Breast epithelium (tissue), 4 donors: ENCODE results near the gene CRYGN. TPM values are rescaled to one million over a fixed set of nuclear protein-coding genes. Genes with fewer than 3 reads are reported as not detected.
A peak's percentile ranks its signal among the peaks of the same experiment; 100 is the strongest.

Experiments used
- DNase-seq, 2 donors: peaks; one replicate each; pipeline ENCODE4 v3.0.0-alpha.2; 2019; ENCODE audit warnings: low spot score in 2 of 2
- H3K27ac ChIP-seq, 2 donors: fragments of 200-600 bp; sonication (generic) in 1 of 2; one replicate each; pipeline ENCODE4 v1.5.1; 2016 to 2019; ENCODE audit warnings: mild to moderate bottlenecking in 1 of 2
- H3K27me3 ChIP-seq, 2 donors: fragments of 200-600 bp; sonication (generic) in 1 of 2; one replicate each; pipeline versions ENCODE4 v1.5.1 to v1.6.0; 2017 to 2019; ENCODE audit warnings: control low read depth in 1 of 2, mild to moderate bottlenecking in 1 of 2
- H3K36me3 ChIP-seq: fragments of 200-600 bp; one replicate; pipeline ENCODE4 v1.5.1; 2019
- H3K4me1 ChIP-seq, 2 donors: fragments of 200-600 bp; sonication (generic); one replicate each; pipeline ENCODE4 v1.5.1; 2016 to 2019; ENCODE audit warnings: control low read depth in 1 of 2
- H3K4me3 ChIP-seq, 3 donors: fragments of 200-600 bp; sonication (generic); 1 replicate in 2 of 3; 2 replicates in 1 of 3; pipeline ENCODE4 v1.5.1; 2016 to 2019; ENCODE audit warnings: mild to moderate bottlenecking in 3 of 3, moderate library complexity in 2 of 3
- H3K9me3 ChIP-seq, 2 donors: fragments of 200-600 bp; sonication (generic) in 1 of 2; one replicate each; pipeline ENCODE4 v1.5.1; 2016 to 2019; ENCODE audit warnings: control low read depth in 1 of 2
- POLR2A ChIP-seq: fragments of 450-650 bp; IDR thresholded peaks from one replicate; pipeline ENCODE4 v1.6.1; 2016; ENCODE audit warnings: antibody characterized with exemption, mild to moderate bottlenecking, moderate library complexity
- POLR2AphosphoS5 ChIP-seq, 3 donors: sonication (generic); formaldehyde crosslinking; IDR thresholded peaks; one replicate each; pipeline ENCODE4 v1.6.1; 2017; ENCODE audit warnings: antibody characterized with exemption in 3 of 3
- intact Hi-C: fragments of 100-400 bp; cut with DNase I; formaldehyde crosslinking; loops from one replicate; pipeline ENCODE4 v1.15.1; 2023; ENCODE audit warnings: low total_unique reads
- total RNA-seq, 3 donors: library from RNA; depleted of rRNA; stranded (reverse); fragments of >200 nt; gene quantifications; one replicate each; pipeline ENCODE4 v1.1.0, GENCODE V29; 2016
- TF ChIP-seq, protein P1 (sequence below), 3 donors: fragments of 450-650 bp; IDR thresholded peaks; one replicate each; pipeline ENCODE4 v1.5.1; 2016 to 2017; ENCODE audit warnings: antibody characterized with exemption in 3 of 3, mild to moderate bottlenecking in 3 of 3, moderate library complexity in 3 of 3

Gene CRYGN
- total RNA-seq, 3 donors from 2014 or later, result 0.98 to 1.3 TPM; not detected in 1

GRCh38 chr7:151402029-151402835 is 37.7 kb downstream of the CRYGN start:
- TF ChIP-seq POLR2AphosphoS5 (IDR thresholded peaks at IDR 0.05) (no peak), POLR2A (no peak)
- TF ChIP-seq, protein P1, sequence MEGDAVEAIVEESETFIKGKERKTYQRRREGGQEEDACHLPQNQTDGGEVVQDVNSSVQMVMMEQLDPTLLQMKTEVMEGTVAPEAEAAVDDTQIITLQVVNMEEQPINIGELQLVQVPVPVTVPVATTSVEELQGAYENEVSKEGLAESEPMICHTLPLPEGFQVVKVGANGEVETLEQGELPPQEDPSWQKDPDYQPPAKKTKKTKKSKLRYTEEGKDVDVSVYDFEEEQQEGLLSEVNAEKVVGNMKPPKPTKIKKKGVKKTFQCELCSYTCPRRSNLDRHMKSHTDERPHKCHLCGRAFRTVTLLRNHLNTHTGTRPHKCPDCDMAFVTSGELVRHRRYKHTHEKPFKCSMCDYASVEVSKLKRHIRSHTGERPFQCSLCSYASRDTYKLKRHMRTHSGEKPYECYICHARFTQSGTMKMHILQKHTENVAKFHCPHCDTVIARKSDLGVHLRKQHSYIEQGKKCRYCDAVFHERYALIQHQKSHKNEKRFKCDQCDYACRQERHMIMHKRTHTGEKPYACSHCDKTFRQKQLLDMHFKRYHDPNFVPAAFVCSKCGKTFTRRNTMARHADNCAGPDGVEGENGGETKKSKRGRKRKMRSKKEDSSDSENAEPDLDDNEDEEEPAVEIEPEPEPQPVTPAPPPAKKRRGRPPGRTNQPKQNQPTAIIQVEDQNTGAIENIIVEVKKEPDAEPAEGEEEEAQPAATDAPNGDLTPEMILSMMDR (IDR thresholded peaks at IDR 0.05), result no peak
- Histone ChIP-seq H3K27me3 (no peaks in the 10 kb centered on the region), H3K4me1 (peaks cover 0 to 7% of the 10 kb centered on the region in 2 donors), H3K4me3 (no peak overlapping the region), H3K9me3 (no peaks in the 10 kb centered on the region), H3K27ac (no peak overlapping the region), H3K36me3 (no peaks in the 10 kb centered on the region)
- DNase-seq, result no peak
- intact Hi-C loops, result no loop called here

DNA sequence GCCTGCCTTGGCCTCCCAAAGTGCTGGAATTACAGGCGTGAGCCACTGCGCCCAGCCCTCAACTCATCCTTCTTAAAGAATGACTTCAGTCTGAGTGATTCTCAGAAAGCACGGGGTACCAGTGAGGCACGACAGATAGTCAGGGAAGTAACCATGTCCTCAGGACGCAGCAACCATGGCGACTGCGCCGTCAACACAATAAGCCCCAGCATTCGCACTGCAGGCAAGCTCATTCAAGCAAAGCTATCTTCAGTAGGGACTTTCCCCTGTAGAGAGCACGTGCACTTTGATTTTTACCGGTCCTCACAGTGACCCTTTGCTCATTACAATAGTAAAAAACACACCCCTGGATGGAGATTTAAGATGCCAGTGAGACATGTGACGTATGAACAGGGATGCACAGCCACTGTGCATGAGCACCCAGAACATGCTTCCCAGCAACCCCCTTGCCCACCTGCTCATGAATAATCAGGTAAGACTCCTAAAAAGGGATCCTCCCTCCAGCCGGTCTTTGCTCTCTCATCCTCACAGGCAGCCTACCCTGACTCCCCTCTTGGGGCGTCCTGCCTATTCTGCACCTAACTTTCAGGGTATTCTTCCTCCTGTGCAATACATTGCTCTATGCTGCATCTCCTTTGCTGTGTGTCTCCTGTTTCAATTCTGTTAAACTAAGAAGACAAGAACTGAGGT is 39.2 kb downstream of the CRYGN start:
- H3K4me1 ChIP-seq, result peaks cover 0 to 7% of the 10 kb centered on the region in 2 donors
- TF ChIP-seq POLR2A (no peak), POLR2AphosphoS5 (IDR thresholded peaks at IDR 0.05) (no peak)
- TF ChIP-seq, protein P1 (IDR thresholded peaks at IDR 0.05), result no peak
- H3K4me3 ChIP-seq, result no peak overlapping the region
- H3K9me3 ChIP-seq, result no peaks in the 10 kb centered on the region
- H3K36me3 ChIP-seq, result no peaks in the 10 kb centered on the region
- no peak for DNase-seq
- intact Hi-C loops, result no loop called here
- H3K27me3 ChIP-seq, result no peaks in the 10 kb centered on the region
- peak overlapping the region in 1 of 2 donors; percentile 43 for H3K27ac ChIP-seq

- Histone ChIP-seq H3K27me3 (no peaks in the 10 kb centered on the region), H3K9me3 (no peaks in the 10 kb centered on the region), H3K36me3 (no peaks in the 10 kb centered on the region), H3K4me1 (peaks cover 0 to 4% of the 10 kb centered on the region in 2 donors), H3K27ac (peak overlapping the region in 1 of 2 donors; percentile 52), H3K4me3 (peak overlapping the region in 2 of 3 donors; percentile 2 to 15)
- TF ChIP-seq, protein P1 (IDR thresholded peaks at IDR 0.05), result no peak
- TF ChIP-seq POLR2AphosphoS5 (IDR thresholded peaks at IDR 0.05) (no peak), POLR2A (no peak)
- intact Hi-C loops, result loop anchor here (2.0 kb wide), 1 partner anchor 33 kb away; no protein-coding TSS in a partner anchor
- DNase-seq, result no peak
These were observed 40.0 kb downstream of the CRYGN start for GRCh38 chr7:151399906-151400305.

GRCh38 chr7:151399305-151399601 is 40.7 kb downstream of the CRYGN start:
- H3K4me3 ChIP-seq, result no peak overlapping the region
- no peak for DNase-seq
- H3K27ac ChIP-seq, result peak overlapping the region in 1 of 2 donors; percentile 52
- H3K36me3 ChIP-seq, result no peaks in the 10 kb centered on the region
- H3K9me3 ChIP-seq, result no peaks in the 10 kb centered on the region
- TF ChIP-seq, protein P1 (IDR thresholded peaks at IDR 0.05), result no peak
- TF ChIP-seq POLR2AphosphoS5 (IDR thresholded peaks at IDR 0.05) (no peak), POLR2A (no peak)
- H3K4me1 ChIP-seq, result no peaks in the 10 kb centered on the region
- H3K27me3 ChIP-seq, result no peaks in the 10 kb centered on the region
- intact Hi-C loops, result loop anchor here (2.0 kb wide), 1 partner anchor 32 kb away; no protein-coding TSS in a partner anchor
